ENCODE measurements around the gene SIAH3. TPM values are rescaled to one million over a fixed set of nuclear protein-coding genes. Genes with fewer than 3 reads are reported as not detected.

Gene SIAH3
- polyA plus RNA-seq, 1 donor (not counting 4 experiments of a cell fraction or from before 2014, with no cell fraction given): 0.12 TPM

DNA sequence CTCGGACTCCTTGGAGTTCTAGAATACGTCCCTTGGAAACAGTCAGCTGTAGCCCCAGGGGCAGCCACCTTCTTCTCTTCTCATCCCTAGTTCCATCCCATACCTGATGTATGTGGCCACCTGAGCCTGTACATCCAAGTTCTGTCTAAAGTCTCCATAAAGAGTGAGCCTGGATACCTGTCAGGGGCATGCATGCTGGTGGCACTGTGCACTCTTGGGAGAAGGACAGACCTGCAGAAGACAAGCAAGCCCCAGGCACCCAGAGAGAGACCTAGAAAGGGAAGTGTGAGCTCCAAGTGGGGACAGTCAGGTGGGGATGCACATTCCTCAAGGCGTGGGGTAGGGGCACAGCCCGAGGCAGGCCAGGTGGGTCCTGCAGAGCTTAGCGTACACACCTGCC lies 21.4 kb downstream of the SIAH3 start:
- Histone ChIP-seq H3K27me3 (ENCODE audit: control insufficient read depth, extremely low read depth, insufficient read depth, low read length) (no peaks in the 10 kb centered on the region), H3K79me2 (ENCODE audit: control insufficient read depth, insufficient read depth, low read length) (no peaks in the 10 kb centered on the region), H3K9ac (ENCODE audit: control insufficient read depth, extremely low read depth, insufficient read depth, low read length) (no peak overlapping the region), H3K27ac (ENCODE audit: control insufficient read depth, insufficient read depth, low read length) (no peak overlapping the region), H4K20me1 (ENCODE audit: control insufficient read depth, extremely low read depth, insufficient read depth, low read length) (no peaks in the 10 kb centered on the region), H3K9me1 (ENCODE audit: control insufficient read depth, extremely low read depth, insufficient read depth, low read length) (no peaks in the 10 kb centered on the region), H3K36me3 (ENCODE audit: control insufficient read depth in 2 of 2, extremely low read depth in 1 of 2, insufficient read depth in 2 of 2, low read length in 2 of 2) (no peaks in the 10 kb centered on the region), H3K9me3 (ENCODE audit: control insufficient read depth, low read depth, low read length) (no peaks in the 10 kb centered on the region), H3K4me2 (ENCODE audit: control insufficient read depth, extremely low read depth, insufficient read depth, low read depth, low read length) (no peak overlapping the region), H2AFZ (ENCODE audit: control insufficient read depth, low read length) (no peak overlapping the region), H3K4me3 (ENCODE audit: control insufficient read depth in 2 of 3, extremely low read depth in 1 of 3, insufficient read depth in 2 of 3, low read depth in 1 of 3, low read length in 3 of 3) (no peak overlapping the region), H3K4me1 (ENCODE audit: control insufficient read depth, extremely low read depth, insufficient read depth, low read length) (peaks cover 10% of the 10 kb centered on the region)
- TF ChIP-seq EZH2 (IDR thresholded peaks at IDR 0.05; ENCODE audit: low read length): no peak
- TF ChIP-seq, protein P1, sequence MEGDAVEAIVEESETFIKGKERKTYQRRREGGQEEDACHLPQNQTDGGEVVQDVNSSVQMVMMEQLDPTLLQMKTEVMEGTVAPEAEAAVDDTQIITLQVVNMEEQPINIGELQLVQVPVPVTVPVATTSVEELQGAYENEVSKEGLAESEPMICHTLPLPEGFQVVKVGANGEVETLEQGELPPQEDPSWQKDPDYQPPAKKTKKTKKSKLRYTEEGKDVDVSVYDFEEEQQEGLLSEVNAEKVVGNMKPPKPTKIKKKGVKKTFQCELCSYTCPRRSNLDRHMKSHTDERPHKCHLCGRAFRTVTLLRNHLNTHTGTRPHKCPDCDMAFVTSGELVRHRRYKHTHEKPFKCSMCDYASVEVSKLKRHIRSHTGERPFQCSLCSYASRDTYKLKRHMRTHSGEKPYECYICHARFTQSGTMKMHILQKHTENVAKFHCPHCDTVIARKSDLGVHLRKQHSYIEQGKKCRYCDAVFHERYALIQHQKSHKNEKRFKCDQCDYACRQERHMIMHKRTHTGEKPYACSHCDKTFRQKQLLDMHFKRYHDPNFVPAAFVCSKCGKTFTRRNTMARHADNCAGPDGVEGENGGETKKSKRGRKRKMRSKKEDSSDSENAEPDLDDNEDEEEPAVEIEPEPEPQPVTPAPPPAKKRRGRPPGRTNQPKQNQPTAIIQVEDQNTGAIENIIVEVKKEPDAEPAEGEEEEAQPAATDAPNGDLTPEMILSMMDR (optimal IDR thresholded peaks at IDR 0.05 in 1 of 3, IDR thresholded peaks at IDR 0.05 in 1 of 3, conservative IDR thresholded peaks at IDR 0.05 in 1 of 3; ENCODE audit: extremely low read depth in 1 of 3, insufficient read depth in 2 of 3, low read length in 3 of 3): no peak
- dilution Hi-C loops (cut with MboI; ENCODE audit: extremely low pct_ligation_motif_present, low sequenced_read_pairs): no loop called here
- DNase-seq (ENCODE audit: low read depth, low spot score) (no peak), FAIRE-seq (no peak)

DNA sequence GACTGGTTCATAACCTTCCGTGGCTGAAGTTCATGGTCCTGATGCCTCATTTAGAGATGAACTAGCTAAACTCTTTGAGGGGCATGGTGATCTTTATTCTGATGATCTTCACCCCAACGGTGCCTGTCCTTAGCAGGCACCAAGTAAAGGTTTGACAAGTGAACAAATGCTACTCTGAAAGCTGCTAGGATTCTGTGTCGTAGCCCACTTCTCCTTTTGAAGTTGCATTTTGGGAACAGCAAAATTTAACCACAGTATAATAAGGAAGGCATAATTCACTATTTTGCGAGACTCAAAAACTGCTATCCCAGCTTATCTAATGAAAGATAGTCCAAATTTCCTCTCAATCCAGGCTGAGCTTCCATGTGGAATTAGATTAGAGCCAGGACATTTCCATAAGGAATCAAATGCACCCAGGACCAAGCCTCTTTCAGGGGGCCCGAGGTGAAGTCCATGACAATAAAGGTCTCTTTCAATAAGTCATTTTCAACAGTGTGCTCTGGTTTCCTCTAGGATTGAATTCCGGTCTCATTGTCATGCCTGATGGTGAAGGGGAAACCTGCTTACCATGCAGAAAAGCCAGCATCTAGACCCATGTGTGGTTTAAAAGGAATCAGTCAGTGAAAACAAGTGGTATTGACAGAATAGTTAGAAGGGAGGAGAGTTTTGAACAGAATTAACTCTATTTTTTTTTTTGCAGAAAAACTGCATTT lies 23.1 kb downstream of the SIAH3 start:
- Histone ChIP-seq H3K79me2 (ENCODE audit: control insufficient read depth, insufficient read depth, low read length) (no peaks in the 10 kb centered on the region), H3K9ac (ENCODE audit: control insufficient read depth, extremely low read depth, insufficient read depth, low read length) (no peak overlapping the region)
- TF ChIP-seq, protein P1 (optimal IDR thresholded peaks at IDR 0.05 in 1 of 3, IDR thresholded peaks at IDR 0.05 in 1 of 3, conservative IDR thresholded peaks at IDR 0.05 in 1 of 3; ENCODE audit: extremely low read depth in 1 of 3, insufficient read depth in 2 of 3, low read length in 3 of 3): no peak
- TF ChIP-seq EZH2 (IDR thresholded peaks at IDR 0.05; ENCODE audit: low read length): no peak

More for the DNA sequence above, 23.1 kb downstream of the SIAH3 start:
- Histone ChIP-seq H3K27ac (ENCODE audit: control insufficient read depth, insufficient read depth, low read length) (no peak overlapping the region), H3K27me3 (ENCODE audit: control insufficient read depth, extremely low read depth, insufficient read depth, low read length) (no peaks in the 10 kb centered on the region), H3K4me2 (ENCODE audit: control insufficient read depth, extremely low read depth, insufficient read depth, low read depth, low read length) (no peak overlapping the region), H3K36me3 (ENCODE audit: control insufficient read depth in 2 of 2, extremely low read depth in 1 of 2, insufficient read depth in 2 of 2, low read length in 2 of 2) (no peaks in the 10 kb centered on the region), H3K9me1 (ENCODE audit: control insufficient read depth, extremely low read depth, insufficient read depth, low read length) (no peaks in the 10 kb centered on the region), H3K4me1 (ENCODE audit: control insufficient read depth, extremely low read depth, insufficient read depth, low read length) (peaks cover 2% of the 10 kb centered on the region), H4K20me1 (ENCODE audit: control insufficient read depth, extremely low read depth, insufficient read depth, low read length) (no peaks in the 10 kb centered on the region), H3K4me3 (ENCODE audit: control insufficient read depth in 2 of 3, extremely low read depth in 1 of 3, insufficient read depth in 2 of 3, low read depth in 1 of 3, low read length in 3 of 3) (no peak overlapping the region), H3K9me3 (ENCODE audit: control insufficient read depth, low read depth, low read length) (no peaks in the 10 kb centered on the region), H2AFZ (ENCODE audit: control insufficient read depth, low read length) (no peak overlapping the region)
- FAIRE-seq (no peak), DNase-seq (ENCODE audit: low read depth, low spot score) (no peak)
- dilution Hi-C loops (cut with MboI; ENCODE audit: extremely low pct_ligation_motif_present, low sequenced_read_pairs): no loop called here
